ENCODE results near the gene UGP2. TPM values are rescaled to one million over a fixed set of nuclear protein-coding genes. Genes with fewer than 3 reads are reported as not detected.

Gene UGP2
- total and polyA plus RNA-seq, 2 donors (not counting 1 experiment from before 2014, with no cell fraction given): 19.1 to 68.8 TPM

- intact Hi-C loops (cut with micrococcal nuclease): no loop called here
- ATAC-seq (ENCODE audit: low read depth): no peak
- Histone ChIP-seq H4K20me1 (ENCODE audit: control insufficient read depth, insufficient read depth, low read length, poor library complexity, severe bottlenecking) (peaks cover 56% of the 10 kb centered on the region), H3K4me3 (ENCODE audit: control extremely low read depth in 1 of 5, extremely low read depth in 1 of 5, insufficient read depth in 1 of 5, low read depth in 2 of 5, low read length in 4 of 5) (no peak overlapping the region), H3K27me3 (replicated peaks in 1 of 4; ENCODE audit: control extremely low read depth in 1 of 4, control insufficient read depth in 3 of 4, insufficient read depth in 4 of 4, low read length in 3 of 4) (no peaks in the 10 kb centered on the region), H3K9ac (ENCODE audit: low read length) (no peak overlapping the region), H3K4me1 (ENCODE audit: control insufficient read depth in 2 of 2, insufficient read depth in 2 of 2, low read length in 2 of 2) (peaks cover 0 to 15% of the 10 kb centered on the region in 2 donors), H3K9me3 (ENCODE audit: control extremely low read depth in 1 of 3, control insufficient read depth in 2 of 3, insufficient read depth in 1 of 3, low read length in 2 of 3) (no peaks in the 10 kb centered on the region), H3K4me2 (replicated peaks; ENCODE audit: low read depth, low read length, poor library complexity, severe bottlenecking) (no peak overlapping the region), H3K79me2 (ENCODE audit: control insufficient read depth, insufficient read depth, low read length) (peaks cover 61% of the 10 kb centered on the region), H3K27ac (ENCODE audit: low read length in 2 of 2) (peak overlapping the region in 1 of 2 donors; percentile 40), H2AFZ (ENCODE audit: insufficient read depth, low read depth, low read length, poor library complexity, severe bottlenecking) (no peak overlapping the region), H3K36me3 (replicated peaks in 1 of 2; ENCODE audit: control extremely low read depth in 1 of 2, control insufficient read depth in 1 of 2, extremely low read depth in 1 of 2, insufficient read depth in 2 of 2, low read length in 1 of 2) (peaks cover 4 to 19% of the 10 kb centered on the region in 2 experiments)
- no peak for TF ChIP-seq EZH2 (IDR thresholded peaks at IDR 0.05; ENCODE audit: borderline replicate concordance, insufficient read depth, low read depth, low read length, poor library complexity, severe bottlenecking)
- TF ChIP-seq, protein P1, sequence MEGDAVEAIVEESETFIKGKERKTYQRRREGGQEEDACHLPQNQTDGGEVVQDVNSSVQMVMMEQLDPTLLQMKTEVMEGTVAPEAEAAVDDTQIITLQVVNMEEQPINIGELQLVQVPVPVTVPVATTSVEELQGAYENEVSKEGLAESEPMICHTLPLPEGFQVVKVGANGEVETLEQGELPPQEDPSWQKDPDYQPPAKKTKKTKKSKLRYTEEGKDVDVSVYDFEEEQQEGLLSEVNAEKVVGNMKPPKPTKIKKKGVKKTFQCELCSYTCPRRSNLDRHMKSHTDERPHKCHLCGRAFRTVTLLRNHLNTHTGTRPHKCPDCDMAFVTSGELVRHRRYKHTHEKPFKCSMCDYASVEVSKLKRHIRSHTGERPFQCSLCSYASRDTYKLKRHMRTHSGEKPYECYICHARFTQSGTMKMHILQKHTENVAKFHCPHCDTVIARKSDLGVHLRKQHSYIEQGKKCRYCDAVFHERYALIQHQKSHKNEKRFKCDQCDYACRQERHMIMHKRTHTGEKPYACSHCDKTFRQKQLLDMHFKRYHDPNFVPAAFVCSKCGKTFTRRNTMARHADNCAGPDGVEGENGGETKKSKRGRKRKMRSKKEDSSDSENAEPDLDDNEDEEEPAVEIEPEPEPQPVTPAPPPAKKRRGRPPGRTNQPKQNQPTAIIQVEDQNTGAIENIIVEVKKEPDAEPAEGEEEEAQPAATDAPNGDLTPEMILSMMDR (IDR thresholded peaks at IDR 0.05): no peak
- H3K4me1 Mint-ChIP-seq: peaks cover 53% of the 10 kb centered on the region
- POLR2A ChIA-PET: no interaction called here
- no peak for DNase-seq
- no peaks in the 10 kb centered on the region for H3K27me3 Mint-ChIP-seq
- H3K4me3 Mint-ChIP-seq: no peak overlapping the region
- CTCF ChIA-PET: interaction anchor here (0.8 to 2.1 kb wide), 5 partner anchors 7 to 154 kb away, joined by 3 to 14 read pairs (median 4); no protein-coding TSS in a partner anchor
- no peak overlapping the region for H3K27ac Mint-ChIP-seq
- WGBS (ENCODE audit: insufficient coverage): 100% methylated on average over 1 of the region's 4 CpGs
- no peaks in the 10 kb centered on the region for H3K9me3 Mint-ChIP-seq (ENCODE audit: insufficient read depth)
Observed at GRCh38 chr2:63853527-63854310, 12.0 kb downstream of the UGP2 start.

Measured in B cell (primary cell).